Heart left ventricle (tissue), 16 donors: ENCODE measurements around the gene FBXW4. TPM values are rescaled to one million over a fixed set of nuclear protein-coding genes. Genes with fewer than 3 reads are reported as not detected.
A peak's percentile ranks its signal among the peaks of the same experiment; 100 is the strongest.

Source experiments
- ATAC-seq, 4 donors: fragments of 200-7000 bp; cut with Tn5 transposase; one replicate each; pipeline ENCODE4 v1.9.1; 2020 to 2022; ENCODE audit warnings: moderate library complexity in 4 of 4, mild to moderate bottlenecking in 3 of 4, moderate number of reproducible peaks in 1 of 4
- DNase-seq, 5 donors: peaks; one replicate each; pipeline ENCODE4 v3.0.0-alpha.2; 2020
- H3K27ac ChIP-seq, 12 donors: fragments of 200-600 bp; sonication (generic) in 4 of 12; one replicate each; pipeline versions ENCODE4 v1.5.0 to v1.8.0; 2016 to 2022; ENCODE audit warnings: mild to moderate bottlenecking in 2 of 12
- H3K27me3 ChIP-seq, 9 donors: fragments of 200-600 bp; sonication (generic) in 2 of 9; one replicate each; pipeline versions ENCODE4 v1.5.1 to v1.8.0; 2016 to 2022; ENCODE audit warnings: mild to moderate bottlenecking in 3 of 9
- H3K36me3 ChIP-seq, 9 donors: fragments of 200-600 bp; sonication (generic) in 2 of 9; one replicate each; pipeline versions ENCODE4 v1.5.0 to v1.8.0; 2018 to 2022; ENCODE audit warnings: mild to moderate bottlenecking in 2 of 9
- H3K4me1 ChIP-seq, 12 donors: fragments of 200-600 bp; sonication (generic) in 4 of 12; one replicate each; pipeline versions ENCODE4 v1.5.0 to v1.8.0; 2016 to 2022; ENCODE audit warnings: mild to moderate bottlenecking in 3 of 12
- H3K4me3 ChIP-seq, 12 donors: fragments of 200-600 bp; sonication (generic) in 4 of 12; one replicate each; pipeline versions ENCODE4 v1.5.0 to v1.8.0; 2017 to 2022; ENCODE audit warnings: mild to moderate bottlenecking in 9 of 12, moderate library complexity in 4 of 12
- H3K9me3 ChIP-seq, 12 donors: fragments of 200-600 bp; sonication (generic) in 4 of 12; one replicate each; pipeline versions ENCODE4 v1.5.0 to v1.8.0; 2016 to 2022; ENCODE audit warnings: mild to moderate bottlenecking in 1 of 12
- POLR2A ChIP-seq, 2 donors: fragments of 450-650 bp; IDR thresholded peaks; one replicate each; pipeline ENCODE4 v1.6.1; 2017; ENCODE audit warnings: antibody characterized with exemption in 2 of 2, mild to moderate bottlenecking in 2 of 2, moderate library complexity in 2 of 2
- WGBS, 4 donors: extraction: QIAGEN DNeasy Blood & Tissue Kit in 2 of 4; methylation state at CpG; one replicate each; pipeline versions ENCODE4 v1.1.5 to v1.1.7; 2013 to 2018; 5-methylcytosine and 5-hydroxymethylcytosine counted together
- intact Hi-C, 10 donors: fragments of 100-400 bp; cut with DNase I; formaldehyde crosslinking; loops; one replicate each; pipeline versions ENCODE4 v1.11.1 to v1.14.2; 2022
- long read RNA-seq, 3 donors: library from polyadenylated mRNA; unstranded; transcript quantifications; one replicate each; pipeline ENCODE4 v2.0.0, GENCODE V29; 2020 to 2021
- polyA plus RNA-seq, 2 donors: library from polyadenylated mRNA; stranded (reverse); fragments of 200-250 nt; gene quantifications; one replicate each; pipeline ENCODE4 v1.2.3, GENCODE V29; 2013
- total RNA-seq, 9 donors: library from RNA; depleted of rRNA in 2 of 9; stranded (reverse); fragments of >200 nt in 2 of 9; fragmentation: NEBNext Ultra II Directional in 3 of 9; extraction: Animal tissue kit (Norgen Biotek cat#: 25700) in 3 of 9; gene quantifications; one replicate each; pipeline versions ENCODE4 v1.1.0 to v1.2.4, GENCODE V29; 2016 to 2023
- TF ChIP-seq, protein P1 (sequence below), 12 donors: fragments of 200-600 bp; sonication (generic) in 4 of 12; IDR thresholded peaks; one replicate each; pipeline versions ENCODE4 v1.5.0 to v1.8.0; 2018 to 2022; ENCODE audit warnings: antibody characterized with exemption in 12 of 12, mild to moderate bottlenecking in 5 of 12
- donor health status: ischemic (EF 13 %, LVEDD 7.1; RV severe dilation, severe dysfunction).
- donor health status: healthy with polysubstance abuse.
- donor health status: DM: no; HTN: yes; CAD: no.
- donor health status: DM: no; HTN: no; CAD: no.
- donor health status: ischemic (EF 25% LVEDD 6.9; RV normal size, moderate dysfunction).
- donor health status: ischemic (EF 25% LVEDD 5.7; RV mildly dilated, moderate dysfunction).
- donor health status: healthy.
- donor health status: DM: yes; HTN: yes; CAD: no.
- donor health status: ischemic (EF 35%, LVEDD 5.7; RV mildly dilated, moderate dysfunction).
- donor health status: nonischemic (EF 11% LVEDD 7.7; RV severe dilation, severe dysfunction).
- donor health status: DM: yes; HTN: yes; CAD: no.
- donor health status: PGD.
- donor health status: ischemic (EF 29% LVEDD 5.4; RV normal size, mild dysfunction).
- donor health status: nonischemic (EF 23%, LVEDD 6.1; RV moderate dilation, normal function).

The FBXW4 gene, protein sequence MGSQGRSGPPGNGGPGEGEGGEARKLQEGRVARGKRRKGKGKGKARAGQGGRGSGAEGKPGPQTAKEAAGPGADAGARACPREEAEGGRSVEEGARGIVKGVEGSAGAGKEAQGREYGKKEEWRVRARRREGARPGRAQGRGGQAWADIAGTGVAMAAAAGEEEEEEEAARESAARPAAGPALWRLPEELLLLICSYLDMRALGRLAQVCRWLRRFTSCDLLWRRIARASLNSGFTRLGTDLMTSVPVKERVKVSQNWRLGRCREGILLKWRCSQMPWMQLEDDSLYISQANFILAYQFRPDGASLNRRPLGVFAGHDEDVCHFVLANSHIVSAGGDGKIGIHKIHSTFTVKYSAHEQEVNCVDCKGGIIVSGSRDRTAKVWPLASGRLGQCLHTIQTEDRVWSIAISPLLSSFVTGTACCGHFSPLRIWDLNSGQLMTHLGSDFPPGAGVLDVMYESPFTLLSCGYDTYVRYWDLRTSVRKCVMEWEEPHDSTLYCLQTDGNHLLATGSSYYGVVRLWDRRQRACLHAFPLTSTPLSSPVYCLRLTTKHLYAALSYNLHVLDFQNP
- total RNA-seq, result 100 to 1,000 TPM in 1 of 9 donors, 10 to 100 TPM in 8; 69.7 to 116 (median 80.9) TPM
- 10 to 100 TPM; 35.8 to 82.9 TPM for polyA plus RNA-seq
- long read RNA-seq, donor 1, transcript FBXW4-201 (9 exons, 2,483 nt), result major isoform, 39 of 59 reads
- long read RNA-seq, donor 1, partial matches to known transcripts, result 8 of 59 reads
- long read RNA-seq, donor 1, other reads (novel, unspliced or antisense), result 10 of 59 reads
- long read RNA-seq, donor 2, transcript FBXW4-201 (9 exons, 2,483 nt), result major isoform, 6 of 14 reads
- long read RNA-seq, donor 2, partial matches to known transcripts, result 4 of 14 reads
- long read RNA-seq, donor 2, other reads (novel, unspliced or antisense), result 3 of 14 reads
- long read RNA-seq, donor 3, transcript FBXW4-201 (9 exons, 2,483 nt), result major isoform, 20 of 27 reads
- long read RNA-seq, donor 3, partial matches to known transcripts, result 4 of 27 reads
- long read RNA-seq, donor 3, other reads (novel, unspliced or antisense), result 3 of 27 reads

DNA sequence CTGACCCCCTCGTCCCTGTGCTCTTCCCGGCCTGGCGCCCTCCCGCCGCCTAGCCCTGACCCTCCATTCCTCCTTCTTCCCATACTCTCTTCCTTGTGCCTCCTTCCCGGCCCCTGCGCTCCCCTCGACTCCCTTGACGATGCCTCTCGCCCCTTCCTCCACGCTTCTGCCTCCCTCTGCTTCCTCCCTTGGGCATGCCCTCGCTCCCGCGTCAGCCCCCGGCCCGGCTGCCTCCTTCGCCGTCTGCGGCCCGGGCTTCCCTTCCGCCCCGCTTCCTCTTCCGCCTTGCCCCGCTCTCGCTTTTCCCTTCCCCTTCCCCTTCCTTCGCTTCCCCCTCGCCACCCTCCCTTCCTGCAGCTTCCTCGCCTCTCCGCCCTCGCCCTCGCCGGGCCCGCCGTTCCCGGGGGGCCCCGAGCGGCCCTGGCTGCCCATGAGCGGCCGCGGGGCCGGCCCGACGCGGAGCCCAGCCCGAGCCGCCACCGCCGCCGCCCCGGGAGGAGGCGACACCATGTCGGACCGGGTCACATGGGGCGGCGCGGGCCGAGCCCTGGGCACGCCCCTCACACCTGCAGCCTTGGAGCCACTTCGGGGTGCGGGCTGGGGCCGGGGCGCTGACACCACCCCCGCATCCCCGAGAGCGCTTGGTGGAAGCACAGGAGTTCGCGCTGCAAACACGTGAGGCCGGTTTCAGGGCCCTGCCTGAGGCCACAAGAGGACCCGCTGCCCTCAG lies at the start of gene FBXW4:
FBXW4 (minus strand) TSS at position 497 of the 730 bp plus-strand sequence; CDS start at position 432, 65 bp downstream.
- DNase-seq, result peak; percentile 61 to 85 (median 67)
- H3K4me1 ChIP-seq, result peaks cover 0 to 47% (median 36%) of the 10 kb centered on the region in 12 donors
- no peaks in the 10 kb centered on the region for H3K9me3 ChIP-seq
- H3K4me3 ChIP-seq, result peak within 1 kb of the TSS; percentile 69 to 93 (median 86)
- no peaks in the 10 kb centered on the region for H3K27me3 ChIP-seq
- TF ChIP-seq, protein P1, sequence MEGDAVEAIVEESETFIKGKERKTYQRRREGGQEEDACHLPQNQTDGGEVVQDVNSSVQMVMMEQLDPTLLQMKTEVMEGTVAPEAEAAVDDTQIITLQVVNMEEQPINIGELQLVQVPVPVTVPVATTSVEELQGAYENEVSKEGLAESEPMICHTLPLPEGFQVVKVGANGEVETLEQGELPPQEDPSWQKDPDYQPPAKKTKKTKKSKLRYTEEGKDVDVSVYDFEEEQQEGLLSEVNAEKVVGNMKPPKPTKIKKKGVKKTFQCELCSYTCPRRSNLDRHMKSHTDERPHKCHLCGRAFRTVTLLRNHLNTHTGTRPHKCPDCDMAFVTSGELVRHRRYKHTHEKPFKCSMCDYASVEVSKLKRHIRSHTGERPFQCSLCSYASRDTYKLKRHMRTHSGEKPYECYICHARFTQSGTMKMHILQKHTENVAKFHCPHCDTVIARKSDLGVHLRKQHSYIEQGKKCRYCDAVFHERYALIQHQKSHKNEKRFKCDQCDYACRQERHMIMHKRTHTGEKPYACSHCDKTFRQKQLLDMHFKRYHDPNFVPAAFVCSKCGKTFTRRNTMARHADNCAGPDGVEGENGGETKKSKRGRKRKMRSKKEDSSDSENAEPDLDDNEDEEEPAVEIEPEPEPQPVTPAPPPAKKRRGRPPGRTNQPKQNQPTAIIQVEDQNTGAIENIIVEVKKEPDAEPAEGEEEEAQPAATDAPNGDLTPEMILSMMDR (IDR thresholded peaks at IDR 0.05), result no peak
- TF ChIP-seq POLR2A (IDR thresholded peaks at IDR 0.05), result peak; percentile 23 to 37
- WGBS, 4 donors, result 1 to 3% (median 3%) methylated on average over 36 to 70 of the region's 70 CpGs
- peaks cover 0 to 6% (median 0%) of the 10 kb centered on the region in 9 donors for H3K36me3 ChIP-seq
- peak within 1 kb of the TSS; percentile 92 to 99 (median 96) for H3K27ac ChIP-seq
- intact Hi-C loops, result loop anchor here in 1 of 10 donors (10.0 kb wide), 1 partner anchor 90 kb away; no protein-coding TSS in a partner anchor
- ATAC-seq, result peak; percentile 64 to 86 (median 82)

DNA sequence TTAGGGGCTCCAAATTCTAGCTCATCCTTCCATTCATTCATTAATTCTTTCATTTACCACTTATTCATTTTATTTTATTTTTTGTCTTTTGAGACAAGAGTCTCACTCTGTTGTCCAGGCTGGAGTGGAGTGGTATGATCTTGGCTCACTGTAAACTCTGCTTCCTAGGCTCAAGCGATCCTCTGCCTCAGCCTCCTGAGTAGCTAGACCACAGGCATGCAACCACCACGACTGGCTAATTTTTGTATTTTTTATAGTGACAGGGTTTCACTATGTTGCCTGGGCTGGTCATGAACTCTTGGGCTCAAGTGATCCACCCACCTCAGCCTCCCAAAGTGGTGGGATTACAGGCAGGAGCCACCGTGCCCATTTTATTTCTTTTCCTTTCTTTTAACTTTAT lies 49.3 kb upstream of the FBXW4 start:
- H3K36me3 ChIP-seq, result no peaks in the 10 kb centered on the region
- no peak overlapping the region for H3K4me3 ChIP-seq
- H3K27me3 ChIP-seq, result peaks cover 0 to 19% (median 0%) of the 10 kb centered on the region in 9 donors
- H3K9me3 ChIP-seq, result no peaks in the 10 kb centered on the region
- intact Hi-C loops, result no loop called here
- 84 to 87% (median 86%) methylated on average over 3 of the region's 3 CpGs for WGBS, 4 donors
- no peaks in the 10 kb centered on the region for H3K4me1 ChIP-seq
- no peak for ATAC-seq
- no peak for DNase-seq
- TF ChIP-seq POLR2A (IDR thresholded peaks at IDR 0.05), result no peak
- TF ChIP-seq, protein P1 (IDR thresholded peaks at IDR 0.05), result no peak
- H3K27ac ChIP-seq, result no peak overlapping the region

DNA sequence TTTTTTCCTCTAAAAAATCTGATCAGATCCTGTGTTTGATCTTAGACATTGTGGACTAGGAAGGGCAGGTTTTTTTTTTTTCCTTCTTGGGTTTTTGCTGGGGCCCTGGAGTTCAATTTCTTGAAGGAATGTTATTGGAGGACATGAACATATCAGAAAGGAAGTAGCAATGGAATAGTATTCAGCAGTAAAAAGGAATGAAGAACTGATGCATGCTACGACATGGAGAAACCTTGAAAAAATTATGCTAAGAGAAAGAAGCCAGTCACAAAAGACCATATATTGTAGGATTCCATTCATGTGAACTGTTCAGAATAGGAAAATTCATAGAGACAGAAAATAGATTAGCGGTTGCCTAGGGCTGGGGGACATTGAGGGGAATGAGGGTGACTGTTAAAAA lies 47.0 kb upstream of the FBXW4 start:
- ATAC-seq (no peak), DNase-seq (no peak)
- no peaks in the 10 kb centered on the region for H3K9me3 ChIP-seq
- no peaks in the 10 kb centered on the region for H3K36me3 ChIP-seq
- peaks cover 0 to 35% (median 10%) of the 10 kb centered on the region in 9 donors for H3K27me3 ChIP-seq
- no peaks in the 10 kb centered on the region for H3K4me1 ChIP-seq
- TF ChIP-seq POLR2A (IDR thresholded peaks at IDR 0.05), result no peak
- TF ChIP-seq, protein P1 (IDR thresholded peaks at IDR 0.05), result no peak
- H3K4me3 ChIP-seq, result no peak overlapping the region
- no peak overlapping the region for H3K27ac ChIP-seq
- intact Hi-C loops, result no loop called here
- WGBS, 4 donors, result 48 to 49% (median 49%) methylated on average over 2 of the region's 2 CpGs
